RCC 7860 (cell line): Measurements from ENCODE around the gene CCT6A.
A peak's percentile ranks its signal among the peaks of the same experiment; 100 is the strongest.
"Not testable (repeated sequence)": the region's sequence is repeated elsewhere in the genome, so short reads cannot be mapped to it uniquely, and the experiment has no call there.

Experiments
- DNase-seq: peaks from one replicate; pipeline ENCODE4 v3.0.0-alpha.2; 2015; ENCODE audit warnings: low spot score
- FAIRE-seq: peaks from 2 replicates; lab custom pipeline; 2012; peaks lifted over from hg19 to GRCh38; lab: Jason Lieb, UNC

Gene CCT6A

GRCh38 chr7:56048763-56049162 is 2.8 kb upstream of the CCT6A start:
- peak; percentile 20 for DNase-seq
- FAIRE-seq: not testable (repeated sequence)

GRCh38 chr7:56051053-56051338 is 569 bp upstream of the CCT6A start:
- DNase-seq (no peak), FAIRE-seq (no peak)

- DNase-seq (no peak), FAIRE-seq (no peak)
Observed at GRCh38 chr7:56053379-56053778, 1.8 kb downstream of the CCT6A start.

- no peak for FAIRE-seq
- DNase-seq: no peak
Observed at GRCh38 chr7:56053993-56054392, 2.4 kb downstream of the CCT6A start.

GRCh38 chr7:56062382-56062781 is 10.8 kb downstream of the CCT6A start:
- DNase-seq: peak; percentile 65
- FAIRE-seq: peak; percentile 82

- DNase-seq (no peak), FAIRE-seq (no peak)
Observed at GRCh38 chr7:56063500-56063881, 11.9 kb downstream of the CCT6A start.

- DNase-seq: peak; percentile 89
- FAIRE-seq: no peak
Observed at GRCh38 chr7:56063882-56064625, 12.5 kb downstream of the CCT6A start, which contains the start of gene SUMF2. Gene SUMF2, plus strand, starts transcription at chr7:56064286. Its CDS starts 26 bp downstream, at chr7:56064312.

GRCh38 chr7:56066376-56066775 is 14.8 kb downstream of the CCT6A start:
- FAIRE-seq: not testable (repeated sequence)

GRCh38 chr7:56074371-56074791 is 22.8 kb downstream of the CCT6A start:
- FAIRE-seq: peak; percentile 48

More at GRCh38 chr7:56066376-56066775, 14.8 kb downstream of the CCT6A start:
- not testable (repeated sequence) for DNase-seq

GRCh38 chr7:56077681-56078080 is 26.1 kb downstream of the CCT6A start:
- FAIRE-seq: no peak
- no peak for DNase-seq

More at GRCh38 chr7:56074371-56074791, 22.8 kb downstream of the CCT6A start:
- peak; percentile 78 for DNase-seq

GRCh38 chr7:56078196-56078595 is 26.6 kb downstream of the CCT6A start:
- no peak for FAIRE-seq

GRCh38 chr7:56079450-56080185 is 28.1 kb downstream of the CCT6A start:
- DNase-seq (no peak), FAIRE-seq (no peak)

More at GRCh38 chr7:56078196-56078595, 26.6 kb downstream of the CCT6A start:
- DNase-seq: no peak

- FAIRE-seq, DNase-seq: not testable (repeated sequence)
Observed at GRCh38 chr7:56080726-56081435, 29.3 kb downstream of the CCT6A start.

GRCh38 chr7:56081626-56082340 is 30.2 kb downstream of the CCT6A start:
- FAIRE-seq: no peak

GRCh38 chr7:56083150-56083785 is 31.7 kb downstream of the CCT6A start:
- DNase-seq (no peak), FAIRE-seq (no peak)

More at GRCh38 chr7:56081626-56082340, 30.2 kb downstream of the CCT6A start:
- DNase-seq: no peak

GRCh38 chr7:56086761-56087160 is 35.2 kb downstream of the CCT6A start:
- DNase-seq (no peak), FAIRE-seq (no peak)

- FAIRE-seq (no peak), DNase-seq (no peak)
Observed at GRCh38 chr7:56087445-56087844, 35.9 kb downstream of the CCT6A start.

GRCh38 chr7:56091591-56091990 is 40.0 kb downstream of the CCT6A start:
- DNase-seq: no peak
- no peak for FAIRE-seq

- not testable (repeated sequence) for DNase-seq, FAIRE-seq
Observed at GRCh38 chr7:56092388-56092787, 40.8 kb downstream of the CCT6A start.
